ENCODE results near the gene HMCN1. TPM values are rescaled to one million over a fixed set of nuclear protein-coding genes. Genes with fewer than 3 reads are reported as not detected.

Gene HMCN1
- polyA plus RNA-seq, 1 of the 3 experiments (the other 2 are of a cell fraction): 59.5 TPM

DNA sequence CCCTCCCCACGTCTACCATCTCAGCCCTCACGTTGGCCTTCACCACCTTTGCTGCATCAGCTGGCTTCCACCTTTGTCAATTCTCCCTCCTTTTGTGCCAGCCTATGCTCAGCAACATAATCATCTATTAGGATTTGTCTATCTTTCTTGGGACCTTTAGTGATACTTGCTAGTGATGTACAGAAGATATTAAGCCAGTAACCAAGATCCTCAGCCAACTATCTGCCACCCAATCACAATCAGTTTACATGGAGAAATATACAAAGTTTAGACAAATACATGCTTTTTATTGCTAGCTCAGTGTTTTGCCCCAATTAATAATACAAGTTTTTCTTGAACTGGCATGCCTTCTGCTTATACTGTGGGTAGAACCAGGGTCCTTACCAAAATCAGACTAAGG lies 468.6 kb downstream of the HMCN1 start:
- Histone ChIP-seq H3K4me2 (no peak overlapping the region), H4K20me1 (ENCODE audit: insufficient read depth) (no peaks in the 10 kb centered on the region), H3K27ac (ENCODE audit: low read depth in 2 of 2, low read length in 1 of 2) (no peak overlapping the region), H3K4me3 (ENCODE audit: low read depth in 2 of 2, low read length in 1 of 2) (no peak overlapping the region), H2AFZ (ENCODE audit: low read depth) (no peak overlapping the region), H3K36me3 (replicated peaks in 1 of 2; ENCODE audit: control insufficient read depth in 1 of 2, insufficient read depth in 2 of 2, low read length in 1 of 2) (no peaks in the 10 kb centered on the region), H3K4me1 (ENCODE audit: control insufficient read depth in 1 of 2, insufficient read depth in 2 of 2, low read depth in 1 of 2, low read length in 1 of 2) (peaks cover 0 to 13% of the 10 kb centered on the region in 2 experiments; a peak in 2 of 4 replicates), H3K9me2 (no peaks in the 10 kb centered on the region), H3K79me2 (ENCODE audit: insufficient read depth) (no peaks in the 10 kb centered on the region), H3K9me3 (no peaks in the 10 kb centered on the region), H3F3A (replicated peaks; ENCODE audit: insufficient read depth) (peaks cover 3% of the 10 kb centered on the region), H3K9ac (no peak overlapping the region), H3K27me3 (ENCODE audit: insufficient read depth) (no peaks in the 10 kb centered on the region)
- WGBS (ENCODE audit: low lambda C conversion rate): 45% methylated on average over 2 of the region's 2 CpGs
- TF ChIP-seq FOXJ3 (CRISPR knock-in tag; IDR thresholded peaks at IDR 0.05): no peak
- TF ChIP-seq, protein P1, sequence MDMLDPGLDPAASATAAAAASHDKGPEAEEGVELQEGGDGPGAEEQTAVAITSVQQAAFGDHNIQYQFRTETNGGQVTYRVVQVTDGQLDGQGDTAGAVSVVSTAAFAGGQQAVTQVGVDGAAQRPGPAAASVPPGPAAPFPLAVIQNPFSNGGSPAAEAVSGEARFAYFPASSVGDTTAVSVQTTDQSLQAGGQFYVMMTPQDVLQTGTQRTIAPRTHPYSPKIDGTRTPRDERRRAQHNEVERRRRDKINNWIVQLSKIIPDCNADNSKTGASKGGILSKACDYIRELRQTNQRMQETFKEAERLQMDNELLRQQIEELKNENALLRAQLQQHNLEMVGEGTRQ (IDR thresholded peaks at IDR 0.05; ENCODE audit: borderline replicate concordance, low read depth, low read length): no peak
- no peak for TF ChIP-seq RXRA (IDR thresholded peaks at IDR 0.05; ENCODE audit: borderline replicate concordance, low read depth)
- TF ChIP-seq FOSL2 (IDR thresholded peaks at IDR 0.05; ENCODE audit: borderline replicate concordance, low read depth): no peak
- TF ChIP-seq, protein P2, sequence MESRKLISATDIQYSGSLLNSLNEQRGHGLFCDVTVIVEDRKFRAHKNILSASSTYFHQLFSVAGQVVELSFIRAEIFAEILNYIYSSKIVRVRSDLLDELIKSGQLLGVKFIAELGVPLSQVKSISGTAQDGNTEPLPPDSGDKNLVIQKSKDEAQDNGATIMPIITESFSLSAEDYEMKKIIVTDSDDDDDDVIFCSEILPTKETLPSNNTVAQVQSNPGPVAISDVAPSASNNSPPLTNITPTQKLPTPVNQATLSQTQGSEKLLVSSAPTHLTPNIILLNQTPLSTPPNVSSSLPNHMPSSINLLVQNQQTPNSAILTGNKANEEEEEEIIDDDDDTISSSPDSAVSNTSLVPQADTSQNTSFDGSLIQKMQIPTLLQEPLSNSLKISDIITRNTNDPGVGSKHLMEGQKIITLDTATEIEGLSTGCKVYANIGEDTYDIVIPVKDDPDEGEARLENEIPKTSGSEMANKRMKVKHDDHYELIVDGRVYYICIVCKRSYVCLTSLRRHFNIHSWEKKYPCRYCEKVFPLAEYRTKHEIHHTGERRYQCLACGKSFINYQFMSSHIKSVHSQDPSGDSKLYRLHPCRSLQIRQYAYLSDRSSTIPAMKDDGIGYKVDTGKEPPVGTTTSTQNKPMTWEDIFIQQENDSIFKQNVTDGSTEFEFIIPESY (IDR thresholded peaks at IDR 0.05; ENCODE audit: borderline replicate concordance, low read depth): no peak
- TF ChIP-seq, protein P3, sequence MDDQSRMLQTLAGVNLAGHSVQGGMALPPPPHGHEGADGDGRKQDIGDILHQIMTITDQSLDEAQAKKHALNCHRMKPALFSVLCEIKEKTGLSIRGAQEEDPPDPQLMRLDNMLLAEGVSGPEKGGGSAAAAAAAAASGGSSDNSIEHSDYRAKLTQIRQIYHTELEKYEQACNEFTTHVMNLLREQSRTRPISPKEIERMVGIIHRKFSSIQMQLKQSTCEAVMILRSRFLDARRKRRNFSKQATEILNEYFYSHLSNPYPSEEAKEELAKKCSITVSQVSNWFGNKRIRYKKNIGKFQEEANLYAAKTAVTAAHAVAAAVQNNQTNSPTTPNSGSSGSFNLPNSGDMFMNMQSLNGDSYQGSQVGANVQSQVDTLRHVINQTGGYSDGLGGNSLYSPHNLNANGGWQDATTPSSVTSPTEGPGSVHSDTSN (IDR thresholded peaks at IDR 0.05): no peak
- TF ChIP-seq EP300 (IDR thresholded peaks at IDR 0.05; ENCODE audit: borderline replicate concordance in 1 of 2, low read depth in 1 of 2, low read length in 1 of 2): no peak
- no peak for TF ChIP-seq ELF1 (IDR thresholded peaks at IDR 0.05)
- ChIA-PET CTCF (interaction anchor here (1.5 kb wide), 1 partner anchor 10 kb away, joined by 5 read pairs; no protein-coding TSS in a partner anchor), POLR2A (no interaction called here)
- no peak for DNase-seq

- whole genome bisulfite sequencing (ENCODE audit: low lambda C conversion rate): 83% methylated on average over 7 of the region's 7 CpGs
- no peak for DNase-seq
- H3K9me3 ChIP-seq: no peaks in the 10 kb centered on the region
These were observed 471.9 kb downstream of the HMCN1 start for GRCh38 chr1:186206048-186206570.

More at GRCh38 chr1:186206048-186206570, 471.9 kb downstream of the HMCN1 start:
- TF ChIP-seq, protein P2 (IDR thresholded peaks at IDR 0.05; ENCODE audit: borderline replicate concordance, low read depth): no peak
- no peak for TF ChIP-seq TEAD4 (IDR thresholded peaks at IDR 0.05; ENCODE audit: borderline replicate concordance, insufficient read depth)
- TF ChIP-seq CHD2 (IDR thresholded peaks at IDR 0.05; ENCODE audit: low read length, partially characterized antibody): no peak
- TF ChIP-seq GABPA (IDR thresholded peaks at IDR 0.05; ENCODE audit: low read depth): no peak
- no peak for TF ChIP-seq JUND (IDR thresholded peaks at IDR 0.05)
- TF ChIP-seq, protein P4, sequence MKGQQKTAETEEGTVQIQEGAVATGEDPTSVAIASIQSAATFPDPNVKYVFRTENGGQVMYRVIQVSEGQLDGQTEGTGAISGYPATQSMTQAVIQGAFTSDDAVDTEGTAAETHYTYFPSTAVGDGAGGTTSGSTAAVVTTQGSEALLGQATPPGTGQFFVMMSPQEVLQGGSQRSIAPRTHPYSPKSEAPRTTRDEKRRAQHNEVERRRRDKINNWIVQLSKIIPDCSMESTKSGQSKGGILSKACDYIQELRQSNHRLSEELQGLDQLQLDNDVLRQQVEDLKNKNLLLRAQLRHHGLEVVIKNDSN (IDR thresholded peaks at IDR 0.05; ENCODE audit: borderline replicate concordance, low read depth): no peak
- no peak for TF ChIP-seq FOXM1 (IDR thresholded peaks at IDR 0.05; ENCODE audit: low read depth)
- H3K27me3 ChIP-seq (ENCODE audit: insufficient read depth): no peaks in the 10 kb centered on the region
- CTCF ChIA-PET: no interaction called here
- no peaks in the 10 kb centered on the region for H3K36me3 ChIP-seq (replicated peaks in 1 of 2; ENCODE audit: control insufficient read depth in 1 of 2, insufficient read depth in 2 of 2, low read length in 1 of 2)
- no peak overlapping the region for H3K27ac ChIP-seq (ENCODE audit: low read depth in 2 of 2, low read length in 1 of 2)
- H3K9me2 ChIP-seq: no peaks in the 10 kb centered on the region
- H3K4me2 ChIP-seq: no peak overlapping the region
- peaks cover 0 to 5% of the 10 kb centered on the region in 2 experiments; a peak in 3 of 4 replicates for H3K4me1 ChIP-seq (ENCODE audit: control insufficient read depth in 1 of 2, insufficient read depth in 2 of 2, low read depth in 1 of 2, low read length in 1 of 2)
- no peaks in the 10 kb centered on the region for H4K20me1 ChIP-seq (ENCODE audit: insufficient read depth)
- no peak overlapping the region for H3K9ac ChIP-seq
- no peaks in the 10 kb centered on the region for H3F3A ChIP-seq (replicated peaks; ENCODE audit: insufficient read depth)
- H3K4me3 ChIP-seq (ENCODE audit: low read depth in 2 of 2, low read length in 1 of 2): no peak overlapping the region
- no peak overlapping the region for H2AFZ ChIP-seq (ENCODE audit: low read depth)
- no peaks in the 10 kb centered on the region for H3K79me2 ChIP-seq (ENCODE audit: insufficient read depth)
- POLR2A ChIA-PET: no interaction called here
